ENCODE results near the gene NLRP1.

Gene NLRP1

DNA sequence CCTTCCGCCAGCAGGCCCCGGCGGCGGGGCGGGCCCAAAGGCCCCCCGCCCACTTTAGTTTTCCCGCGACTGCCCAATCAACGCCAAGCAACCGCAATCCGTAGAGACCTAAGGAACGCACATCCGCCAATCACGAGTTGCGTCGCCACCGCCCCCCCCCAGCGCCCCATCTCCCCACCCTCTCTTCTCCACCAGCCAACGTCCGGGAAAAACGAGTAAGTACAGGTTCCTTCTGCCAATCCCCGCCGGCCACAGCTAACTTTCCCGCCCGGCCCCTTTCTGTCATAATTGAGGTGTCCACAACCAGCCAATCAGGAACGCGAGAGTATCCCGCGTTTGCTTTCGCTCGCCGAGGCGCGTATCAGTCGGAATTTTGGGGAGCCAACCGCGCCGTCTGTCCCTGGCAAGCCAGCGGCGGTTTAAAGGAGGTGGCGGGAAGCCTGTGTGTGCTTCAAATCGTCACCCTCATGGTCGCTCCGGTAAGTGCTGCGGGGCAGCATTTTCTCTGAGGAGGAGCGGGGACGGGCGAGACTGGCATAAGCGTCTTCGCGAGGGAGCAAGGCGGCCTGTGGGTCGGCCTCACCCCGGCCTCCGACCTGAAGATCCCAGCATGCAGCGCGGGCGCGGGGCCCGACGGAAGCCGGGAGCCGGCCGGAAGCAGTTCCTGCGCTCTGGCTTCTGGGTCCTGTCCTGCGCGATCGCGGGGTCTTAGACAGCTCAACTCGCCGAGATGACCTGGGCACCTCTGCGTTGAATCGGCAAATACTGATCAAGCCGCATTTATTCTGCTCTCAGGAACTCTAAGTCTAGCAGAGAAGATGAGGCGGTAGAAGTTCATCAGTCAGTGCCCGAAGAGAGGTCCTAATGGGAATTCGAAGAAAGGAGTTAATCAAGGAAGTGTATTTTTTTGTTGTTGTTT lies 97.8 kb downstream of the NLRP1 start, which contains the start of gene MIS12:
MIS12 (plus strand) TSS at position 361 of the 919 bp plus-strand sequence. CDS start 2,297 bp downstream, outside the sequence.
- in situ Hi-C loops (cut with MboI; ENCODE audit: low sequenced_read_pairs): no loop called here

DNA sequence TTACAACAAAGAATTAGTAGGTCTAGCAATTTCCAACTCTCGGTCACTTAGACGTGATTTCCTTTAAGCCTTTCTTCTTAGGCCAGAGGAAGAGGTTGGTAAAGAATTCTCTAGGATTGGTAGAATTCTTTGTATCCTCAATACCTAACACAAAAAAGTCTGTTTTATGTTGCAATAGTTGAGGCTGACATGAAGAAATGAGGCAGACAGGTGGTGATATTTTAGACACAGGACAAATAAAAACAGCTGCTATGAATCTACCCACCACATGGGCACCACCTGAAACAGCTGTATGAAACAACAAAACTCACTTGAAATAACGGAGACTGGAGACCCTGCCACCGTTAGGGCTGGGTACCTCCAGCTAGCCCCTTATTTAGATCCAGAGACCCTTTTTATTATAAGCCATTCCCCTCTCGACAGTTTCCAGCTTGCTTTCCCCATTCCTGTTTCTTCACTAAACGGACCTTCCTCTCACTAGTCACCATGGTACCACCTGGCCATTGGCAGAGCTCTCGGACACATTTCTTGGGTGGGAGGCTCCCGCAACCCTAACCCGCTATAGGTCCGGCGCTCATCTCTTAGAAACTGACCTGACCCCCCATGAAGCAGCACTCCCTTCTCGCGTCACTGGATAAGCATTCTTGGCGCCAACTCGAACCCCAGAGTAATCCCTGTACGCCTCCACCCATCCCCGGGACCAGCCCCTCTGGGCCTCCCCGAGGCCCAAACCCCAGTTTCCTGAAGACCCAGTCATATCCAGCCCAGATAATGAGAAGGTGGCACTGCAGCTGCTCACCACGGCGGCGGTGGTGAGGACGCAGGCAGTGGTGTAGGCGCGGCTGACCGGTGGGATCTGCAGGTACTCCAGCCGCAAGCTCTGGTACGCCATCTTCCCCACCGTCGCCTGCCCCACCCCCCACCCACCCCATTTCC lies 98.8 kb downstream of the NLRP1 start, which contains the start of gene DERL2:
DERL2 (minus strand) TSS at position 909 of the 936 bp plus-strand sequence; CDS start at position 892, 17 bp downstream.
- in situ Hi-C loops (cut with MboI; ENCODE audit: low sequenced_read_pairs): no loop called here

DNA sequence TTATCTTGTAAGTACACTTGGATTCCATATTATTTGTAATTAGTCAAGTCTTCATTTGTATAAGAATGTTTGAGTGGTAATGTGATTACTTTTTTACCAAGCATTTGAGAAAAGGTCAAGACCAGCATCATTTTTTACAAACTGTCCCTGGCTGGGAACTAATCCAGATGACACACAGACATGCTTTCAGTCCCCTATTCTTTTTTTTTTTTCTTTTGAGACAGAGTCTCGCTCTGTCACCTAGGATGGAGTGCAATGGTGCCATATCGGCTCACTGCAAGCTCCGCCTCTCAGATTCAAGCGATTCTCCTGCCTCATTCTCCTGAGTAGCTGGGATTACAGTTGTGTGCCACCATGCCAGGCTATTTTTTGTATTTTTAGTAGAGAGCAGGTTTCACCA lies 102.9 kb downstream of the NLRP1 start:
- in situ Hi-C loops (cut with MboI; ENCODE audit: low sequenced_read_pairs): no loop called here

DNA sequence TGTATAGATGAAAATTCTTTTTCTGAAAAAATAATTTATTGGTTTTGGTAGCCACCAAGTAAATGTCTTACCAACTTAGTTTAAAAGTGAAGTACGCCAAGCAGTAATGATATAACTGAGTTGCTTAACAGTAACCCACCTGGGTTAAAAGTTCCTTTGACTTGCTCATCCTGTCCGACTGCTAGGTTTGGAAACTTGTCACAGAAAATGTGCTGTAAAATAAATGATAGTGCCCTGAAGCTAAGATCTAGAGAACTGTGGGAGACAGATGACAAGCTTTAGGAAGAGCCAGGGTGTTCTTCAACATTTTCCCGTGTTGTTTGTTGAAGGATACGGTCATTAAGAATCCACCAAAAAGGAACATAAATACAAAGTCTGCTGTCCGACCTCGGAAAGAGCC lies 103.3 kb downstream of the NLRP1 start:
- in situ Hi-C loops (cut with MboI; ENCODE audit: low sequenced_read_pairs): no loop called here

DNA sequence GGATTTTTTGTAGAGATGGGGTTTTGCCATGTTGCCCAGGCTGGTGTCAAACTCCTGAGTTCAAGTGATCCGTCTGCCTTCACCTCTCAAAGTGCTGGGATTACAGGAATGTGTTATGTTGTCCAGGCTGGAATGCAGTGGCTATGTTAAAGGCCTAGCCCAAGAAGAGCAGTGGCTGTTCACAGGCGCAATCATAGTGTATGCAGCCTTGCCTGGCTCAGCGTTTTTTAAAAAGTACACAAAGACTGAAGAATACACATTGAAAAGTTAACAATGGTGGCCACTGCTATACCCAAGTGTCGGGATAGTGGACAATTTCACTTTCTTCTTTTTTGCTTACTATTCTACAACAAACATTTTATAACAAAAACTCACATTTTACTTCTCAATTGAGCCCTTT lies 105.3 kb downstream of the NLRP1 start:
- in situ Hi-C loops (cut with MboI; ENCODE audit: low sequenced_read_pairs): no loop called here

DNA sequence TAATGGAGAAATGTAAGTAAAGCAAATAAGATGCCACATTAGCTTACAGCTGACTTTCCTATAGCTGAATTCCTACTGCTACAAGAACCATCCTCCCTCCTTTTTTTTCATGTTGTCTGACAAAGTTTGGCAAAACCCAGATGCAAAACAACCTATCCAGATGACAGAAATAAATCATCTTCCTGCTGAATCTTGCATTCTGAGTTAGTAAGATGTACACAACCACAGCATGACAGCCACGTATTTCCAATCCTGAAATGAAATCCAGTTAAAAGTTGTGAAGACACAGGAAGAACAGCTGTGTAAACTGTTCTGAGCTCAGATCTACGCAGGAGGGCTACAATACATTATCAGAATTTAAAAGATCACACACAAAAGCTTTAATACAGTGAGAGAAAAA lies 110.4 kb downstream of the NLRP1 start:
- in situ Hi-C loops (cut with MboI; ENCODE audit: low sequenced_read_pairs): no loop called here

DNA sequence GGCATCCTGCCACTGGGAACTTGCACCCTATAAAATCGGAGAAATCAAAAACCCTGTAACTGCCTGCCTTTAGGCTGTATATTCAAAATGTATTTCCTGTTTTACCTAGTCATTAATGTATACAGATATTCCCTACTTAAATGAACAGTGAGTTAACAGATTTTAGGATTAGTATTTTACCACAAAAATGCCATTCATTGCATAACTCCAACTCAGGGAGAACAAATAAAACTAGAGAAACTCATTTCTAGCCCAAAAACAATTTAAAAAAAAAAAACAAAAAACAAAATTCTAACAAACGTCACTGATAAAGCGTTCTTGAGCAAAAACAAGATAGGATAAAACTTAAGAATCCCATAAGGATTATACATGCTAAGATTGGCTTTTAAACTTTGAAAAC lies 111.8 kb downstream of the NLRP1 start:
- in situ Hi-C loops (cut with MboI; ENCODE audit: low sequenced_read_pairs): no loop called here

DNA sequence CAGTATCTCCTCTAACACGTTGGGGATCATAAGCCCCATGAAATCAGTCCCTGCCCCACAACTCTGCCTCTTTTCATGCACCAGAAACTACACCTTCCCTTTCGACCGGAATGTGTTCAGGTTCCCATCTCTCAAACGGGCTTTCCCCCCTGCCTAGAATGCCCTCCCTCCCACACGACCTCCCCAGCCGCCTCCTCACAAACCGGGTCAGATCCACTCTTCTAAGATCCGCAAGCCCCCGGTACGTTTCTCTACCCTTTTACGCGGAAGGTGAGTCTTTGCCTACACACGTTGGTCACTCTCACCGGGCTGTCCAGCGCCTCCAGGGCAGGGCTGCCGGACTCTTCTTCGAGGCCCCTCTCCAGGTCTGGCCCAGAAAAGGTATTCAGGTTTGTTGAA lies 116.2 kb downstream of the NLRP1 start:
- in situ Hi-C loops (cut with MboI; ENCODE audit: low sequenced_read_pairs): no loop called here

DNA sequence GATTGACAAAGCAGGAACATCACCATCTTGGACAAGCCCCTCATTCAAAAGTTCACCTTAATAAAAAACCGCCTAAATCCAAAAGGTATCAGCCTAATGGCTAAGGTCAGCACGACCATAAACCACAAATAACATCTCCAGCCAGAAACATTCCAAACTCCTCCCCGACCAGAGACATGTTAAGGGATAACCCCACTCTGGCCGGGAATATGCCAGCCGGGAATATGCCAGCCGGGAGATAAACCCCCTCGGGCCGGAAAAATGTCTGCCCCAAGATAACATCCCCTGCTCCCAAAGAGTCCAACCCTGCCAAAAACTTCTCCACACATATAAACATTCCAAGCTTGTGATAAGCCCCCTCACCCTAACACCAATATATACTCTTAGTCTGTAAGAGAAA lies 116.9 kb downstream of the NLRP1 start:
- in situ Hi-C loops (cut with MboI; ENCODE audit: low sequenced_read_pairs): no loop called here

DNA sequence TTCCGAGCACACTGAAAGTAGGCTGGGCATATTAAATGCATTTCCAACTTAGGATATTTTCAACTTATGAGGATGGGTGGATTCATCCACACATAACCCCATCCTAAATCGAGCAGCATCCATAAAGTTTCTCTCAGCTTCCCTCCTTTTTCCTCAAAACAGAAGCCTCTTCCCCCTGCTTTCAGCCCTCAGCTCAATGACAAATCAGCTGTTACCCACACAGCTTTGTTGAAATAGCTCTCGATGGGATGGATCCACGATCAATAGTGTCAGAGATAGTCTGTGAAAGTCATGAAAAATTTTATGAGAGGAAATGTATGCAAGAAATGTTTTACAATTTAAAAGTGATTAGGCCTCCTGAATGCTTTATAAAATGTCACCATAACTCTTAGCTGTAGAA lies 118.0 kb downstream of the NLRP1 start:
- in situ Hi-C loops (cut with MboI; ENCODE audit: low sequenced_read_pairs): no loop called here

DNA sequence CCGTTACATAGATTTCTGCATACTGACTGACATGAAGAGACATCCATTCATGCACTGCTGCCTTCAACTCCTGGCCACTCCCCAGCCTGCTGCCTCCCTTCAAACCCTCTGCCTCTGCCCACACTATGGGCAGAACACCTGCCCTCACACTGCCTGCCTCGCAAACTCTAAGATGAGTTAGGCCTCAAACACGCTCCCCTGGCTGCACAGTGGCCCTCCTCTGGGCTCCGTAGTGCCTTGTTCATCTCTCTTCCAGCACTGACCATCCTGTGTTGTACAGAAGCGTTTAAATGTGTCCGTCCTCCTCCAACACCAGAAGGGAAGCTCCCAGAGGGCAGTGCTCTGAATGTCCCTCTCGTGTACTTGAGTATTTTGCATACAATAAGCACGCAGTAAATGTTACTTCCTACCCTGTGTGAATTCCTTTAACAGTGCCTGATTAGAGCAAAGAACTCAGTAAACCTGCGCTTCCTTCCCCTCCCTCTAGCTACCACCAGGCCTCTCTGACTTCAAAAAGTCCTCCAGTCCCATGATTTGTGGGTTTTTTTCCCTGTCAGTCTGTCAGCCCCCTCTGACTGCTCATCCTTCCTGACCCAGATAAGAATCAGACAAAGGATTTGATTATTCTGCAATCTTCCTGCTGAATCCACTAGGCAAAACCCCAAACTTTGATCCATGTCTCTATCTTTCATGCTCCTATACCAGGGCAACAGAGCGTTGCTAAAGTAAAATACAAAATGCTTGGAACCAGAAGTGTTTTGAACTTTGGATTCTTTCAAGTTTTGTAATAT lies 119.4 kb downstream of the NLRP1 start:
- in situ Hi-C loops (cut with MboI; ENCODE audit: low sequenced_read_pairs): no loop called here
